Measurements from ENCODE around the gene ARL15.

DNA sequence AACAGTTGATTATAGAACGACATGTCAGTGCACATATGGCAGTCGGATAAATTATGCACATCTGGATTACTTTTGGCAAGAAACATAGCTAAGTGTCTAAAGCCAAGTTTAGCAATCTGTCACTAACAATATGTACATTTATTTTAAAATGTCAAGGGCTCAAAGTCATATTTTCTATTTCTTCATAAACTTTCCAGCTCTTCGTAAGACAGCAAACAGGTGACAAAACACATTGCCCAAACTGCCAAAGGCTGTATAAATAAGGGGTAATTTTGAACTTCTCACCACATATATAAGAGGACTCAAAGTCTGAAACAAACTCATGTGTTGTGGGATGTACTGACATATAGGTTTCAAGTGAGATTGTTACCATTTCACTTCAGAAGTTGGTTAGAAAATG lies 237.2 kb downstream of the ARL15 start:
- TF ChIP-seq JUN (IDR thresholded peaks at IDR 0.05; ENCODE audit: low read depth, low read length) = no peak
- TF ChIP-seq SAP30 (IDR thresholded peaks at IDR 0.05; ENCODE audit: insufficient read depth, insufficient replicate concordance, low read length) = no peak
- TF ChIP-seq, protein P1, sequence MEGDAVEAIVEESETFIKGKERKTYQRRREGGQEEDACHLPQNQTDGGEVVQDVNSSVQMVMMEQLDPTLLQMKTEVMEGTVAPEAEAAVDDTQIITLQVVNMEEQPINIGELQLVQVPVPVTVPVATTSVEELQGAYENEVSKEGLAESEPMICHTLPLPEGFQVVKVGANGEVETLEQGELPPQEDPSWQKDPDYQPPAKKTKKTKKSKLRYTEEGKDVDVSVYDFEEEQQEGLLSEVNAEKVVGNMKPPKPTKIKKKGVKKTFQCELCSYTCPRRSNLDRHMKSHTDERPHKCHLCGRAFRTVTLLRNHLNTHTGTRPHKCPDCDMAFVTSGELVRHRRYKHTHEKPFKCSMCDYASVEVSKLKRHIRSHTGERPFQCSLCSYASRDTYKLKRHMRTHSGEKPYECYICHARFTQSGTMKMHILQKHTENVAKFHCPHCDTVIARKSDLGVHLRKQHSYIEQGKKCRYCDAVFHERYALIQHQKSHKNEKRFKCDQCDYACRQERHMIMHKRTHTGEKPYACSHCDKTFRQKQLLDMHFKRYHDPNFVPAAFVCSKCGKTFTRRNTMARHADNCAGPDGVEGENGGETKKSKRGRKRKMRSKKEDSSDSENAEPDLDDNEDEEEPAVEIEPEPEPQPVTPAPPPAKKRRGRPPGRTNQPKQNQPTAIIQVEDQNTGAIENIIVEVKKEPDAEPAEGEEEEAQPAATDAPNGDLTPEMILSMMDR (IDR thresholded peaks at IDR 0.05; ENCODE audit: control extremely low read depth in 1 of 3, insufficient read depth in 1 of 3, low read depth in 1 of 3, low read length in 3 of 3) = no peak
- TF ChIP-seq CTBP2 (IDR thresholded peaks at IDR 0.05; ENCODE audit: borderline replicate concordance, insufficient read depth, insufficient read length, low read length) = no peak
- TF ChIP-seq SIN3A (conservative IDR thresholded peaks at IDR 0.05 in 1 of 2, IDR thresholded peaks at IDR 0.05 in 1 of 2; ENCODE audit: low read depth in 1 of 2, low read length in 2 of 2) = no peak
- no peak for TF ChIP-seq EP300 (IDR thresholded peaks at IDR 0.05; ENCODE audit: borderline replicate concordance in 1 of 2, low read depth in 2 of 2, low read length in 2 of 2)
- no peak for TF ChIP-seq RAD21 (IDR thresholded peaks at IDR 0.05 in 1 of 2, conservative IDR thresholded peaks at IDR 0.05 in 1 of 2; ENCODE audit: low read depth in 2 of 2, low read length in 2 of 2)
- no peak for TF ChIP-seq RBBP5 (IDR thresholded peaks at IDR 0.05; ENCODE audit: borderline replicate concordance, low read depth, low read length)
- TF ChIP-seq POLR2A (IDR thresholded peaks at IDR 0.05; ENCODE audit: control extremely low read depth in 1 of 2, low read depth in 2 of 2, low read length in 2 of 2) = no peak
- no peak for TF ChIP-seq PHF8 (conservative IDR thresholded peaks at IDR 0.05; ENCODE audit: low read depth, low read length)
- TF ChIP-seq ASH2L (IDR thresholded peaks at IDR 0.05; ENCODE audit: low read length) = no peak
- TF ChIP-seq EZH2 (IDR thresholded peaks at IDR 0.05; ENCODE audit: low read depth, low read length, severe bottlenecking) = no peak

Data from H1 (cell line).